ENCODE results near the gene NFIB.

Gene NFIB

GRCh38 chr9:14209399-14210345 is 104.3 kb downstream of the NFIB start:
- DNase-seq: no peak

GRCh38 chr9:14207352-14207995 is 106.5 kb downstream of the NFIB start:
- DNase-seq: no peak

- no peak for DNase-seq
Observed at GRCh38 chr9:14205463-14205862, 108.5 kb downstream of the NFIB start.

GRCh38 chr9:14203356-14204056 is 110.4 kb downstream of the NFIB start:
- DNase-seq: no peak

- DNase-seq: no peak
Observed at GRCh38 chr9:14198841-14199455, 115.0 kb downstream of the NFIB start.

- no peak for DNase-seq
Observed at GRCh38 chr9:14198047-14198840, 115.7 kb downstream of the NFIB start.

- DNase-seq: no peak
Observed at GRCh38 chr9:14197325-14197858, 116.5 kb downstream of the NFIB start.

GRCh38 chr9:14193328-14193990 is 120.5 kb downstream of the NFIB start:
- DNase-seq: no peak

GRCh38 chr9:14192556-14192955 is 121.4 kb downstream of the NFIB start:
- DNase-seq: no peak

- no peak for DNase-seq
Observed at GRCh38 chr9:14191512-14191911, 122.4 kb downstream of the NFIB start.

GRCh38 chr9:14190240-14190639 is 123.7 kb downstream of the NFIB start:
- no peak for DNase-seq

GRCh38 chr9:14189578-14189977 is 124.4 kb downstream of the NFIB start:
- DNase-seq: no peak

GRCh38 chr9:14189146-14189545 is 124.8 kb downstream of the NFIB start:
- no peak for DNase-seq

- no peak for DNase-seq
Observed at GRCh38 chr9:14188538-14188937, 125.4 kb downstream of the NFIB start.

- no peak for DNase-seq
Observed at GRCh38 chr9:14188011-14188410, 125.9 kb downstream of the NFIB start.

- no peak for DNase-seq
Observed at GRCh38 chr9:14186096-14186495, 127.8 kb downstream of the NFIB start.

GRCh38 chr9:14185016-14185415 is 128.9 kb downstream of the NFIB start:
- no peak for DNase-seq

- DNase-seq: no peak
Observed at GRCh38 chr9:14183001-14183400, 130.9 kb downstream of the NFIB start.

- DNase-seq: no peak
Observed at GRCh38 chr9:14180960-14181537, 132.9 kb downstream of the NFIB start.

GRCh38 chr9:14180093-14180959 is 133.6 kb downstream of the NFIB start:
- no peak for DNase-seq
